OCI-LY3 (cell line): ENCODE data around the gene GCK.

Experiments used
- H2AFZ ChIP-seq: fragments of 200-600, 300-600 bp; shearing (Covaris generic); 2 replicates; pipeline ENCODE4 v1.6.0; 2014; ENCODE audit warnings: antibody characterized with exemption, low read depth, low read length
- H3K27ac ChIP-seq: fragments of 200-600, 300-600 bp; sonication (generic); 2 replicates; pipeline ENCODE4 v1.5.1; 2014; ENCODE audit warnings: mild to moderate bottlenecking, low read length, moderate library complexity, mixed read lengths
- H3K27me3 ChIP-seq: fragments of 200-600, 300-600 bp; sonication (generic); 2 replicates; pipeline ENCODE4 v1.6.1; 2014; ENCODE audit warnings: low read depth, low read length, mixed read lengths
- H3K36me3 ChIP-seq: fragments of 200-600, 300-600 bp; sonication (generic); replicated peaks from 2 replicates; pipeline ENCODE3; 2014; ENCODE audit warnings: low read depth, low read length, mixed read lengths
- H3K4me1 ChIP-seq: fragments of 300-600, 200-600 bp; sonication (generic); 2 replicates; pipeline ENCODE4 v1.6.1; 2014; ENCODE audit warnings: low read length, mixed read lengths
- H3K4me2 ChIP-seq: fragments of 200-600, 300-600 bp; sonication (generic); 2 replicates; pipeline ENCODE4 v1.6.1; 2014; ENCODE audit warnings: low read length, mixed read lengths
- H3K4me3 ChIP-seq: fragments of 300-600, 200-600 bp; sonication (generic); 2 replicates; pipeline ENCODE4 v1.5.1; 2014; ENCODE audit warnings: antibody characterized with exemption, mild to moderate bottlenecking, low read length, moderate library complexity
- H3K79me2 ChIP-seq: fragments of 300-600, 200-600 bp; shearing (Covaris generic); 2 replicates; pipeline ENCODE4 v1.6.1; 2014; ENCODE audit warnings: mild to moderate bottlenecking, low read length, mixed read lengths
- H3K9ac ChIP-seq: fragments of 300-600, 200-600 bp; shearing (Covaris generic); 2 replicates; pipeline ENCODE4 v1.6.0; 2014; ENCODE audit warnings: mild to moderate bottlenecking, low read length, moderate library complexity
- H3K9me3 ChIP-seq: fragments of 200-600, 300-600 bp; shearing (Covaris generic); 2 replicates; pipeline ENCODE4 v1.6.1; 2014; ENCODE audit warnings: low read length, mixed read lengths; ENCODE audit not compliant: insufficient read depth
- H4K20me1 ChIP-seq: fragments of 200-600, 300-600 bp; sonication (generic); 2 replicates; pipeline ENCODE4 v1.6.1; 2016; ENCODE audit warnings: low read length, mixed read lengths; ENCODE audit not compliant: insufficient read depth
- EZH2phosphoT487 ChIP-seq: fragments of 200-600 bp; shearing (Covaris generic); IDR thresholded peaks from 2 replicates; pipeline ENCODE4 v1.6.1; 2018; ENCODE audit warnings: antibody characterized with exemption, mixed run types, low read depth
- TF ChIP-seq, protein P1 (sequence below): fragments of 200-600, 300-600 bp; sonication (generic); IDR thresholded peaks from 2 replicates; pipeline ENCODE4 v1.5.1; 2014; ENCODE audit warnings: antibody characterized with exemption, low read length, low read depth

The GCK gene

DNA sequence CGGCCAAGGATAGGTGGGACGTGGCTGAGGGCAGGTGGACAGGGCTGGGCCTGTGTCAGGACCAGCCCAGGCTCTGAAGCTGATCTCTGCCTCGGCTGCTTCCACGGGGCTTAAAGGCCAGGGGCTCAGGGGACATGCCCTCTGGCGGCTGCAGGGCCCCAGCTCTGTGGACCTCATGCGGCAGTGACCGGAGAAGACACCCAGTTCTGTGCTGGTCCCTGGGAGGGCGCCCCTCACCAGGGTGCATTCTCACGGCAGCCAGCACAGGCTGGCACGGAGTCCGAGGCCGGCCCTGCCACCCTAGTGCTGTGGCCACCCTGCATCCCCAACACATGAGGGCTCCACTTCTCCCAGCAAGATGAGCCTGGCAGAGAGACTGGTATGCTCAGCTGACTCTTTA, 41.8 kb upstream of the GCK start:
- no peak overlapping the region for H3K4me2 ChIP-seq
- no peaks in the 10 kb centered on the region for H3K79me2 ChIP-seq
- H3K4me3 ChIP-seq: no peak overlapping the region
- H3K9ac ChIP-seq: no peak overlapping the region
- no peaks in the 10 kb centered on the region for H3K27me3 ChIP-seq
- no peak overlapping the region for H3K27ac ChIP-seq
- no peaks in the 10 kb centered on the region for H3K9me3 ChIP-seq
- no peaks in the 10 kb centered on the region for H3K36me3 ChIP-seq
- H4K20me1 ChIP-seq: no peaks in the 10 kb centered on the region
- no peaks in the 10 kb centered on the region for H3K4me1 ChIP-seq
- no peak overlapping the region for H2AFZ ChIP-seq
- no peak for TF ChIP-seq EZH2phosphoT487
- TF ChIP-seq, protein P1, sequence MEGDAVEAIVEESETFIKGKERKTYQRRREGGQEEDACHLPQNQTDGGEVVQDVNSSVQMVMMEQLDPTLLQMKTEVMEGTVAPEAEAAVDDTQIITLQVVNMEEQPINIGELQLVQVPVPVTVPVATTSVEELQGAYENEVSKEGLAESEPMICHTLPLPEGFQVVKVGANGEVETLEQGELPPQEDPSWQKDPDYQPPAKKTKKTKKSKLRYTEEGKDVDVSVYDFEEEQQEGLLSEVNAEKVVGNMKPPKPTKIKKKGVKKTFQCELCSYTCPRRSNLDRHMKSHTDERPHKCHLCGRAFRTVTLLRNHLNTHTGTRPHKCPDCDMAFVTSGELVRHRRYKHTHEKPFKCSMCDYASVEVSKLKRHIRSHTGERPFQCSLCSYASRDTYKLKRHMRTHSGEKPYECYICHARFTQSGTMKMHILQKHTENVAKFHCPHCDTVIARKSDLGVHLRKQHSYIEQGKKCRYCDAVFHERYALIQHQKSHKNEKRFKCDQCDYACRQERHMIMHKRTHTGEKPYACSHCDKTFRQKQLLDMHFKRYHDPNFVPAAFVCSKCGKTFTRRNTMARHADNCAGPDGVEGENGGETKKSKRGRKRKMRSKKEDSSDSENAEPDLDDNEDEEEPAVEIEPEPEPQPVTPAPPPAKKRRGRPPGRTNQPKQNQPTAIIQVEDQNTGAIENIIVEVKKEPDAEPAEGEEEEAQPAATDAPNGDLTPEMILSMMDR: no peak

GRCh38 chr7:44230286-44230685, 41.0 kb upstream of the GCK start:
- Histone ChIP-seq H2AFZ (no peak overlapping the region), H3K9me3 (no peaks in the 10 kb centered on the region), H3K36me3 (no peaks in the 10 kb centered on the region), H3K79me2 (no peaks in the 10 kb centered on the region), H3K4me2 (no peak overlapping the region), H4K20me1 (no peaks in the 10 kb centered on the region), H3K27ac (no peak overlapping the region), H3K4me1 (no peaks in the 10 kb centered on the region), H3K9ac (no peak overlapping the region), H3K27me3 (peaks cover 8% of the 10 kb centered on the region; the same call in 1 of the 2 replicates), H3K4me3 (no peak overlapping the region)
- TF ChIP-seq, protein P1: no peak
- TF ChIP-seq EZH2phosphoT487: no peak

- Histone ChIP-seq H2AFZ (no peak overlapping the region), H3K4me1 (no peaks in the 10 kb centered on the region), H3K27ac (no peak overlapping the region), H3K27me3 (peaks cover 8% of the 10 kb centered on the region; the same call in 1 of the 2 replicates), H3K79me2 (no peaks in the 10 kb centered on the region), H3K9ac (no peak overlapping the region), H3K4me3 (no peak overlapping the region), H3K4me2 (no peak overlapping the region), H3K36me3 (no peaks in the 10 kb centered on the region), H4K20me1 (no peaks in the 10 kb centered on the region), H3K9me3 (no peaks in the 10 kb centered on the region)
- TF ChIP-seq, protein P1: no peak
- TF ChIP-seq EZH2phosphoT487: no peak
Observed at GRCh38 chr7:44229546-44230105, 40.4 kb upstream of the GCK start.

DNA sequence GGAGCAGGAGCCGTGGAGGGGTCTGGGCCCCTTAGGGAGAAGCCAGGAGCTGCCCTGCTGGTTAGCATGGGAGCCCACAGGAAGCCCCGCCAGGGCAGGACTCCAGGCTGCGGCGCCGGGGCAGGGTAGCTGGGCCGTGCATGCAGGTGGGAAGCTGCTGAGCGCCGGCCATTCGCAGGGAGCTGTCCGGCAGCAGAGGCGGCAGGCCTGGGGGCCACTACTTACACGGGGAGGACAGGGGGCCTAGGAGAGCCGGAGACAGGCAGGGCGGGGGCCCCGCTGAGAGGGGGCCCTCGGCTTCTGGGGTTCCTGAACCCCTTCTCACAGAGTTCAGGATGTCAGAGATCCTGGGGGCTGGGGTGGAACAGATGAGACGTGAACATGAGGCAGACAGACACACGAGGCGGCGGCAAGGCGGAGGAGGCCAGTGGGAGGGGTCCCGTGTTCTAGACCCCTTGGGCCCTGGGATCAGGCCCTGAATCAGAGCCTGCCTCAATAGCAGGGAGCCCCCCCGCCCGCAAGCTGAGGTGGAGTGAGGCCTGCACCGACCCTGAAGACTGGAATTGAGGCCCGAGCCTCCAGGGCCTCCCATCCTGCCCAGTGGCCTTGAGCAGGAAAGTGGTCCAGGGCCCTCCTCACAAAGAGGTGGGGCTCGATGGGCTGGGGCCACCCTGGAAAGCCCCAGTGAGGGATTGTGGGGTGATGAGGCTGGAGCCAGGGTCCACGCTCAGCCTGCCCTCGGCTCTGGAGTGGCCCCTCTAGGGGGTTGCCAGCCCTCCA, 39.5 kb upstream of the GCK start:
- Histone ChIP-seq H3K79me2 (no peaks in the 10 kb centered on the region), H3K27ac (no peak overlapping the region), H3K4me2 (no peak overlapping the region), H3K9me3 (no peaks in the 10 kb centered on the region), H4K20me1 (no peaks in the 10 kb centered on the region), H3K4me1 (no peaks in the 10 kb centered on the region), H2AFZ (no peak overlapping the region), H3K27me3 (peaks cover 8% of the 10 kb centered on the region; the same call in 1 of the 2 replicates), H3K9ac (no peak overlapping the region), H3K4me3 (no peak overlapping the region), H3K36me3 (no peaks in the 10 kb centered on the region)
- no peak for TF ChIP-seq EZH2phosphoT487
- TF ChIP-seq, protein P1: no peak
